A673 (cell line): ENCODE results near the gene ERBIN.

Experiments used
- CTCF ChIP-seq: fragments of 300-800, 200-600 bp; sonication (generic); conservative IDR thresholded peaks from 2 replicates; pipeline ENCODE4 v1.5.1; 2017; ENCODE audit warnings: low read depth, mild to moderate bottlenecking, antibody characterized with exemption, low read length, moderate library complexity, mixed read lengths
- EZH2 ChIP-seq: fragments of 200-600 bp; sonication (generic); IDR thresholded peaks from 2 replicates; pipeline ENCODE4 v1.6.1; 2017; ENCODE audit warnings: borderline replicate concordance, low read depth, mild to moderate bottlenecking, mixed read lengths, antibody characterized with exemption, low read length; ENCODE audit not compliant: poor library complexity, severe bottlenecking

DNA sequence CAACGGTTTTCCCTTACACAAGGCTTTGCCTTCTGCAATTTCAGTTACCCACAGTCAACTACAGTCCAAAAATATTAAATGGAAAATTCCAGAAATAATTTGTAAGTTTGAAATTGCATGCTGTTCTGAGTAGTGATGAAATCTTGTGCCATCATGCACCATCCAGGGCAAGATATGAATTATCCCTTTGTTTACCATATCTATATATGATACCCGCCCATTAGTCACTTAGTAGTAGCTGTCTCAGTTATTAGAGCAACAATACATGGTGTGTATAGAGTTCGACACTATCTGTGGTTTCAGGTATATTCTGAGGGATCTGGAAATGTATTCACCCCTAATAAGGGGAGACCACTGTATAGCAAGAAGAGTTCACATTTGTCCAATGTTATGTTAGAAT lies 29.4 kb downstream of the ERBIN start:
- TF ChIP-seq EZH2 (no peak), CTCF (no peak)
